Measurements from ENCODE around the gene SATB2. TPM values are rescaled to one million over a fixed set of nuclear protein-coding genes. Genes with fewer than 3 reads are reported as not detected.

Gene SATB2
- total RNA-seq, 1 donor from 2014 or later: 10.1 TPM

DNA sequence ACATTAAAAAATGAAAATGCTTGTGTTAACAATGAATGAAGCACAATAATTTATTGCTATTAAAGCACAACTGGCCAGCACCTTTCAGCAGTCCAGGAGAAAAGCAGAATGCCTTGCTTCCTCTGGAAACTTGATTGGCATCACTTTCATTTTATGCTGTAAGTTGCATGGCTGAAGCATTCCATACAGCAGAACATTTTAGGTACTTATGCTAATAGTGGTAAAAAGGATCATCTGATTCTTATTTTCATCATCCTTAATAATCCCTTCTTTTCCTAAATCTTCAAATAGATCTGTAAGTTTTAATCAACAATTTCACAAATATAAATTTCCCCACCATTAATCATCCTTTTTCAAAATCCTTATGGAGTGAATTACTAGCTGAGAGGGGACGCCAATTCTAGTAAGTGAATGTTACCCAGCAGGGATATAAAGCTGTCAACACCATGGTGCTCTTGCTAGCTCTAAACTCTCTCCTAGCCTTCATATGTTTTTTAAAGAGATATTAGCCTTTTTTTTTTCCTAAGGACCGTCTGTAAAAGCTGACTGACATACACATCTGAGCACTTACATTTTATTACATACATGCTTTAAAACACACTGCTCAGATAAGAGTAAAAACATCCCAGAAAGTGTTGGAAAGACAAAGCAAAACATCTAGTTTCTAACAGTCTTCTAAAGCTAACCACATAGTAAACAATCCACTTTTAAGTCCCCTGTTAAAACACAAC, 5.3 kb downstream of the SATB2 start:
- H3K36me3 Mint-ChIP-seq (ENCODE audit: low read depth): no peaks in the 10 kb centered on the region
- H3K27me3 Mint-ChIP-seq (ENCODE audit: low read depth): peaks cover 49% of the 10 kb centered on the region
- peaks cover 16% of the 10 kb centered on the region for H3K4me1 Mint-ChIP-seq
- H3K9me3 Mint-ChIP-seq: no peaks in the 10 kb centered on the region
- no peak overlapping the region for H3K27ac Mint-ChIP-seq (ENCODE audit: unreplicated experiment)
- H3K4me3 Mint-ChIP-seq: no peak overlapping the region
- TF ChIP-seq, protein P1, sequence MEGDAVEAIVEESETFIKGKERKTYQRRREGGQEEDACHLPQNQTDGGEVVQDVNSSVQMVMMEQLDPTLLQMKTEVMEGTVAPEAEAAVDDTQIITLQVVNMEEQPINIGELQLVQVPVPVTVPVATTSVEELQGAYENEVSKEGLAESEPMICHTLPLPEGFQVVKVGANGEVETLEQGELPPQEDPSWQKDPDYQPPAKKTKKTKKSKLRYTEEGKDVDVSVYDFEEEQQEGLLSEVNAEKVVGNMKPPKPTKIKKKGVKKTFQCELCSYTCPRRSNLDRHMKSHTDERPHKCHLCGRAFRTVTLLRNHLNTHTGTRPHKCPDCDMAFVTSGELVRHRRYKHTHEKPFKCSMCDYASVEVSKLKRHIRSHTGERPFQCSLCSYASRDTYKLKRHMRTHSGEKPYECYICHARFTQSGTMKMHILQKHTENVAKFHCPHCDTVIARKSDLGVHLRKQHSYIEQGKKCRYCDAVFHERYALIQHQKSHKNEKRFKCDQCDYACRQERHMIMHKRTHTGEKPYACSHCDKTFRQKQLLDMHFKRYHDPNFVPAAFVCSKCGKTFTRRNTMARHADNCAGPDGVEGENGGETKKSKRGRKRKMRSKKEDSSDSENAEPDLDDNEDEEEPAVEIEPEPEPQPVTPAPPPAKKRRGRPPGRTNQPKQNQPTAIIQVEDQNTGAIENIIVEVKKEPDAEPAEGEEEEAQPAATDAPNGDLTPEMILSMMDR (conservative IDR thresholded peaks at IDR 0.05): no peak
- no peak for DNase-seq (ENCODE audit: low read depth, low spot score)

DNA sequence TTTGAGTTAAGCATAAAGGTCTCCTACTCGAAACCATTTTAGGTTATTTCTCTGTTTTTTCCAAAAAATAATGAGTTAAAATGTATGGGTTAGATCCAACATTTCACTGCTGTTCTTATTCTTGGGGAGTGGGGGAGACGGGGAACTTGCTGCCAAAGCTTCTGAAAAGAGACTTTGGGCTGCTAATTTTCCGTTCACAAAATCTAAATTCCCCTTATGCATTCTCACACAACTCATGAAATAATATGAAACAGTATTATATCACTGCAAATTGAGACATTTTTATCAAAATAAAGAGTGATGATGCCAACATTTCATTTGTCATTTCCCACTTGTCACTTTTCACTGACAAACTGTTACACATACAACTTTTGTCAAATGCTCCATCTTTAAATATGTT, 7.8 kb downstream of the SATB2 start:
- H3K27me3 Mint-ChIP-seq (ENCODE audit: low read depth): peaks cover 25% of the 10 kb centered on the region
- H3K4me3 Mint-ChIP-seq: no peak overlapping the region
- H3K9me3 Mint-ChIP-seq: no peaks in the 10 kb centered on the region
- TF ChIP-seq, protein P1 (conservative IDR thresholded peaks at IDR 0.05): no peak
- H3K36me3 Mint-ChIP-seq (ENCODE audit: low read depth): no peaks in the 10 kb centered on the region
- H3K4me1 Mint-ChIP-seq: no peaks in the 10 kb centered on the region
- DNase-seq (ENCODE audit: low read depth, low spot score): no peak
- no peak overlapping the region for H3K27ac Mint-ChIP-seq (ENCODE audit: unreplicated experiment)

GRCh38 chr2:199449455-199449854, 8.3 kb downstream of the SATB2 start:
- H3K9me3 Mint-ChIP-seq: no peaks in the 10 kb centered on the region
- H3K4me1 Mint-ChIP-seq: no peaks in the 10 kb centered on the region
- H3K4me3 Mint-ChIP-seq: no peak overlapping the region
- TF ChIP-seq, protein P1 (conservative IDR thresholded peaks at IDR 0.05): no peak
- H3K36me3 Mint-ChIP-seq (ENCODE audit: low read depth): no peaks in the 10 kb centered on the region
- no peak overlapping the region for H3K27ac Mint-ChIP-seq (ENCODE audit: unreplicated experiment)
- peaks cover 20% of the 10 kb centered on the region for H3K27me3 Mint-ChIP-seq (ENCODE audit: low read depth)
- no peak for DNase-seq (ENCODE audit: low read depth, low spot score)

DNA sequence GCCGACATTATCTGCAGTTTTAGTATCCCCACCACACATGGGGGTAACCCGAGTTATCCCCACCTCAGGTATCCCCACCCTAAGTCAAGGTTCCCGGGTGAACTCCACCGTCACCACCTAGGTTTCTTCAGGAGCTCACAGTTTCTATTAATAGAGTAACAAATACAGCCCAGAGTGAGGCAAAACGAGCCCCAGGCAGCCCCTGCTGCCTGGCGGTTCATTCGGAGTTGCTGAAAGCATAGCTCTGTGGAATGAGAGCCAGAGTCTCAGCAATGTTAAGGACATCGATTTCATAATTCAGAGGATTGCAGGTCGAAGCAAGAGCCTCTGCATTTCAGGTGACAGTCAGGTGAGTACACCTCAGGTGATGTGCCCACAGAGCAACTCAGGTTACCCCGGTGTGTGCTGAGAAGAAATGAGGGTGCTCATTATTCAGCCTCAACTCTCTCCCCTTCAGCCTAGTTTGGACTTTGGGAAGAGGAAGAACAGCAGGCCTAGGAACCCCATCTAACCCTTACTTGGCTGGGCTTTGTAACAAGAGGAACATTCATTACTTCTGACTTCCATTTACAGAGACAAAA, 10.7 kb downstream of the SATB2 start:
- Mint-ChIP-seq H3K27me3 (ENCODE audit: low read depth) (peaks cover 3% of the 10 kb centered on the region), H3K27ac (ENCODE audit: unreplicated experiment) (no peak overlapping the region), H3K36me3 (ENCODE audit: low read depth) (no peaks in the 10 kb centered on the region), H3K9me3 (no peaks in the 10 kb centered on the region), H3K4me3 (no peak overlapping the region), H3K4me1 (peaks cover 9% of the 10 kb centered on the region)
- TF ChIP-seq, protein P1 (conservative IDR thresholded peaks at IDR 0.05): no peak
- no peak for DNase-seq (ENCODE audit: low read depth, low spot score)

GRCh38 chr2:199444749-199445148, 13.0 kb downstream of the SATB2 start:
- Mint-ChIP-seq H3K36me3 (ENCODE audit: low read depth) (no peaks in the 10 kb centered on the region), H3K4me1 (peaks cover 9% of the 10 kb centered on the region), H3K27ac (ENCODE audit: unreplicated experiment) (no peak overlapping the region), H3K27me3 (ENCODE audit: low read depth) (no peaks in the 10 kb centered on the region), H3K4me3 (no peak overlapping the region), H3K9me3 (no peaks in the 10 kb centered on the region)
- no peak for DNase-seq (ENCODE audit: low read depth, low spot score)
- TF ChIP-seq, protein P1 (conservative IDR thresholded peaks at IDR 0.05): no peak
